Neural crest cell (in vitro differentiated cells): ENCODE results near the gene TARM1. TPM values are rescaled to one million over a fixed set of nuclear protein-coding genes. Genes with fewer than 3 reads are reported as not detected.

Experiments used
- DNase-seq: peaks from one replicate; pipeline ENCODE4 v3.0.0; 2021; ENCODE audit warnings: low read depth, mixed read lengths, low spot score
- H3K27ac Mint-ChIP-seq: one replicate; pipeline ENCODE4 v1.8.0; 2021; ENCODE audit warnings: mild to moderate bottlenecking, mixed read lengths; ENCODE audit not compliant: unreplicated experiment
- H3K27me3 Mint-ChIP-seq: 2 replicates; pipeline ENCODE4 v1.8.0; 2021; ENCODE audit warnings: low read depth, mild to moderate bottlenecking, mixed read lengths
- H3K36me3 Mint-ChIP-seq: 2 replicates; pipeline ENCODE4 v1.8.0; 2021; ENCODE audit warnings: low read depth, mild to moderate bottlenecking, mixed read lengths
- H3K4me1 Mint-ChIP-seq: 2 replicates; pipeline ENCODE4 v1.8.0; 2021; ENCODE audit warnings: mixed read lengths
- H3K4me3 Mint-ChIP-seq: one replicate; pipeline ENCODE4 v1.8.0; 2021; ENCODE audit warnings: mild to moderate bottlenecking, mixed read lengths
- H3K9me3 Mint-ChIP-seq: 2 replicates; pipeline ENCODE4 v1.8.0; 2021; ENCODE audit warnings: mixed read lengths
- CTCF ChIP-seq: fragments of 200-600 bp; sonication (generic); conservative IDR thresholded peaks from 2 replicates; pipeline ENCODE4 v1.5.0; 2021; ENCODE audit warnings: antibody characterized with exemption, mild to moderate bottlenecking
- total RNA-seq: library from RNA; stranded (reverse); gene quantifications from 2 replicates; pipeline ENCODE4 v1.2.1, GENCODE V29; 2021

TARM1 gene
- total RNA-seq, 1 donor from 2014 or later: not detected

DNA sequence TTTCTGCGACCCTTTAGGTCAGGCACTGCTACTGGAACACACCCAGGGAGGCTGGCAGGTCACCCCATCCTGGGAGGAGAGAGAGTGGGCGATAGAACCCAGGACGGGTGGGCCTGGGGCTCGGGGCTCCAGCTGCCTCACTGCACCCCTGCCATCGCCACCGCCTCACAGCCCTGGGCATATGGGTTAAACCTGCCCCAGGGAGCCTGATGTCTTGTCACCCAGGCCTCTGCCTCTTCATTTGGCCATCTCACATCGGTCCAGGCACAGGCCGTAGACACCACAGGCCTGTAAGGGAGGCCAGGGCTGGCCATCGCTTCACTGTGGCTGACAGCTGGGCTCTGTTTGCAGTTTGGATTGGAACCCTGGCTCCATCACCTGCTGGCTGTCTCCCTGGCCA, 44.5 kb upstream of the TARM1 start:
- H3K27me3 Mint-ChIP-seq: no peaks in the 10 kb centered on the region
- H3K36me3 Mint-ChIP-seq: no peaks in the 10 kb centered on the region
- H3K4me3 Mint-ChIP-seq: no peak overlapping the region
- no peak overlapping the region for H3K27ac Mint-ChIP-seq
- no peaks in the 10 kb centered on the region for H3K9me3 Mint-ChIP-seq
- no peaks in the 10 kb centered on the region for H3K4me1 Mint-ChIP-seq
- no peak for DNase-seq
- TF ChIP-seq CTCF: no peak

GRCh38 chr19:54124393-54124792, 43.2 kb upstream of the TARM1 start:
- DNase-seq: no peak
- H3K4me3 Mint-ChIP-seq: no peak overlapping the region
- no peaks in the 10 kb centered on the region for H3K27me3 Mint-ChIP-seq
- H3K27ac Mint-ChIP-seq: no peak overlapping the region
- H3K36me3 Mint-ChIP-seq: no peaks in the 10 kb centered on the region
- H3K9me3 Mint-ChIP-seq: no peaks in the 10 kb centered on the region
- TF ChIP-seq CTCF: no peak
- H3K4me1 Mint-ChIP-seq: no peaks in the 10 kb centered on the region

GRCh38 chr19:54123682-54124081, 42.5 kb upstream of the TARM1 start:
- Mint-ChIP-seq H3K36me3 (no peaks in the 10 kb centered on the region), H3K27me3 (no peaks in the 10 kb centered on the region), H3K27ac (no peak overlapping the region), H3K4me3 (no peak overlapping the region), H3K9me3 (no peaks in the 10 kb centered on the region), H3K4me1 (no peaks in the 10 kb centered on the region)
- no peak for DNase-seq
- TF ChIP-seq CTCF: no peak

DNA sequence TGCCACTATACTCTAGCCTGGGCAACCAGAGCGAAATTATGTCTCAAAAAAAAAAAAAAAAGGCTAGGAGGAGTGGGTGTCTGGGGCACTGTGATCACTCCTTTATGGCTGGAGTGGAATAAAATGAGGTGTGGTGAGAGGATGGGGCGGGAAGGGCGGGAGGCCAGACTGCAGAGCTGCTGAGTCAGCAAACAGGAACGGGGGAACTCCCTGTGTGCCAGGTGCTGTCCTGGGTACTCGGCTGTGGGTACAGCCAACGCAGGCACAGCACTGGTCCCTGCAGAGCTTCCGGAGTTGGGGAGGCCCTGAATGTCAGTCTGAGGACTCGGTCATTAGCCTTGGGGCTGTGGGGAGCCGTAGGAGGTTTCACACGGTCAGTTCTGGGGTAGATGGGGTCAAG, 40.1 kb upstream of the TARM1 start:
- H3K4me1 Mint-ChIP-seq: peaks cover 4% of the 10 kb centered on the region
- H3K27me3 Mint-ChIP-seq: no peaks in the 10 kb centered on the region
- H3K36me3 Mint-ChIP-seq: no peaks in the 10 kb centered on the region
- no peak for TF ChIP-seq CTCF
- H3K4me3 Mint-ChIP-seq: no peak overlapping the region
- no peak overlapping the region for H3K27ac Mint-ChIP-seq
- no peak for DNase-seq
- no peaks in the 10 kb centered on the region for H3K9me3 Mint-ChIP-seq

GRCh38 chr19:54115109-54116063, 34.2 kb upstream of the TARM1 start, which contains the start of the genes PRPF31 and TFPT:
Gene PRPF31, plus strand, starts transcription at chr19:54115754. Its CDS starts 2,525 bp downstream, at chr19:54118279.
Gene TFPT, minus strand, starts transcription at chr19:54115657. Its CDS starts 388 bp downstream, at chr19:54115269.
- H3K27me3 Mint-ChIP-seq: peaks cover 3% of the 10 kb centered on the region
- no peaks in the 10 kb centered on the region for H3K9me3 Mint-ChIP-seq
- no peak for TF ChIP-seq CTCF
- H3K4me1 Mint-ChIP-seq: peaks cover 29% of the 10 kb centered on the region
- peak within 1 kb of the TSS; percentile 89 for H3K4me3 Mint-ChIP-seq
- peaks cover 3% of the 10 kb centered on the region for H3K36me3 Mint-ChIP-seq
- peak; percentile 88 for DNase-seq
- H3K27ac Mint-ChIP-seq: peak within 1 kb of the TSS; percentile 96
